Measurements from ENCODE around the gene TGOLN2.
"Not testable (repeated sequence)": the region's sequence is repeated elsewhere in the genome, so short reads cannot be mapped to it uniquely, and the experiment has no call there.

The TGOLN2 gene

DNA sequence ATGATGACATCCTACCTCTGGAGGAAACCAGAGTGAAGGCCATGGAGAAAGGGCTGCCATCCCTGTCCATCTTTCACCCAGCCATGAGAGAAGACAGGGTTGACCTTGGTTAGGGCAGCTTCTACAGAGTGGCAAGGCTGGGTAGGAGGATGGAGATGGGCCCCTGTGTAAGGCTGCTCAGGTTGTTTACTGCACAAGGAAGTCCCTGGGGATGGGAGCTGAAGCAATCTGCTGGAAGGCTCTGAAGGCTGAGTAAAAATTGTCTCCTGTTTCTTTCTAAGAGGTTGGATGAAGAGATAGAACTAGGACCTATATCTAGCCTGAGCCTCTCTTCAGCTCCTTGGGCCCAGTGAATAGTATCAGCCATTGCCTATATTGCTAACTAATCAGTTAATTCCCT lies 41.1 kb upstream of the TGOLN2 start:
- no peak overlapping the region for H3K4me3 ChIP-seq (ENCODE audit: low read depth, low read length)
- POLR2A ChIA-PET: interaction anchor here (1.1 to 1.5 kb wide), 2 partner anchors 15 to 170 kb away, joined by 3 to 12 read pairs; partner anchors contain the start of genes ELMOD3, MAT2A and RETSAT
- TF ChIP-seq, protein P1, sequence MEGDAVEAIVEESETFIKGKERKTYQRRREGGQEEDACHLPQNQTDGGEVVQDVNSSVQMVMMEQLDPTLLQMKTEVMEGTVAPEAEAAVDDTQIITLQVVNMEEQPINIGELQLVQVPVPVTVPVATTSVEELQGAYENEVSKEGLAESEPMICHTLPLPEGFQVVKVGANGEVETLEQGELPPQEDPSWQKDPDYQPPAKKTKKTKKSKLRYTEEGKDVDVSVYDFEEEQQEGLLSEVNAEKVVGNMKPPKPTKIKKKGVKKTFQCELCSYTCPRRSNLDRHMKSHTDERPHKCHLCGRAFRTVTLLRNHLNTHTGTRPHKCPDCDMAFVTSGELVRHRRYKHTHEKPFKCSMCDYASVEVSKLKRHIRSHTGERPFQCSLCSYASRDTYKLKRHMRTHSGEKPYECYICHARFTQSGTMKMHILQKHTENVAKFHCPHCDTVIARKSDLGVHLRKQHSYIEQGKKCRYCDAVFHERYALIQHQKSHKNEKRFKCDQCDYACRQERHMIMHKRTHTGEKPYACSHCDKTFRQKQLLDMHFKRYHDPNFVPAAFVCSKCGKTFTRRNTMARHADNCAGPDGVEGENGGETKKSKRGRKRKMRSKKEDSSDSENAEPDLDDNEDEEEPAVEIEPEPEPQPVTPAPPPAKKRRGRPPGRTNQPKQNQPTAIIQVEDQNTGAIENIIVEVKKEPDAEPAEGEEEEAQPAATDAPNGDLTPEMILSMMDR (IDR thresholded peaks at IDR 0.05; ENCODE audit: insufficient read depth, low read length, missing control alignments): no peak
- CTCF ChIA-PET: no interaction called here
- no peak for DNase-seq (ENCODE audit: low read depth, low spot score)

DNA sequence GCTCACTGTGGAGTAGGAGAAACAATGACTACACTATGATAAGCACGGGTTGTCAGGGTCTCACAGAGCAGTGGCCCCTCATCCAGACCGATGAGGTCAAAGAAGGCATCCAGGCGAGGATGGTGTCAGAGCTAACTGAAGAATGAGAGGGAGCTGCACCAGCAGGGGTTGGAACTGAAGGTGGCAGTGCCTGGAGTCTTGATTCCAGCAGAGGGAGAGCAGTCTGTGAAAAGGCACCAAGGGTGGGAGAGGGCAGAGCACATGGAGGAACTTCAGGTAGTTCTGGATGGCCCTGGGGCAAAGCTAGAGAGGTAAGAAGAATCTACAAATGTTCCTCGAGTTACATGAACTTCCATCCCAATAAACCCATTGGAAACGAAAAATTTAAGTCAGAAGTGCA lies 39.4 kb upstream of the TGOLN2 start:
- ChIA-PET CTCF (no interaction called here), POLR2A (no interaction called here)
- no peak for DNase-seq (ENCODE audit: low read depth, low spot score)
- H3K4me3 ChIP-seq (ENCODE audit: low read depth, low read length): no peak overlapping the region
- TF ChIP-seq, protein P1 (IDR thresholded peaks at IDR 0.05; ENCODE audit: insufficient read depth, low read length, missing control alignments): no peak

DNA sequence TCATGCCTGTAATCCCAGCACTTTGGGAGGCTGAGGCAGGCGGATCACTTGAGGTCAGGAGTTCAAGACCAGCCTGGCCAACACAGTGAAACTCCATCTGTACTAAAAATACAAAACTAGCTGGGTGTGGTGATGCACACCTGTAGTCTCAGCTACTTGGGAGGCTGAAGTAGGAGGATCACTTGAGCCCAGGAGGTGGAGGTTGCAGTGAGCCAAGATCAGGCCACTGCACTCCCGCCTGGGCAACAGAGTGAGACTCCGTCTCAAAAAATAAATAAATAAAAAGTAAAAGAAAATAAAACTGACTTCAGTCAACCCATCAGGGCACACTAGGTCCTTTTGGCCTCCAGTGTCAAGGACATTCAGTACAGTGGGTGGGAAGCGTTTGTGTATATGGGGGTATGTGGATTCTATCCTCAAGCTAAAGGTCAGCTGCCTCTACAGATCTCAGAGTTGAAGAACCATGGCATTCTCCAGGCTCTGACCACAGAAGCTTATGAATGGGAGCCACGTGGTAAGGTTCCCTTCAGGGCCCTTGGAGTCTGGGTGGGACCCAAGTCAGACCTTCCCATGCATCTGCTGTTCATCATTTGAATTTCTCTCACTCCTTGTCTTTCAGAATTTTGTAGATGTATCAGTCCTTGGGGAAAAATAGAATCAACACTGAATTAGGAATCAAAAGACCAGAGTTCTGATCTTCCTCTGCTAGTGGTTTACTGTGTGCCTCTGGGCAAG lies 35.0 kb upstream of the TGOLN2 start:
- DNase-seq (ENCODE audit: low read depth, low spot score); POLR2A ChIA-PET; H3K4me3 ChIP-seq (ENCODE audit: low read depth, low read length); CTCF ChIA-PET: not testable (repeated sequence)

- ChIA-PET POLR2A (no interaction called here), CTCF (interaction anchor here (1.1 to 2.2 kb wide), 4 partner anchors 13 to 195 kb away, joined by 3 to 9 read pairs (median 4); no protein-coding TSS in a partner anchor)
- TF ChIP-seq, protein P1 (IDR thresholded peaks at IDR 0.05; ENCODE audit: insufficient read depth, low read length, missing control alignments): no peak
- no peak for DNase-seq (ENCODE audit: low read depth, low spot score)
- no peak overlapping the region for H3K4me3 ChIP-seq (ENCODE audit: low read depth, low read length)
Measured at GRCh38 chr2:85357736-85358135, 29.9 kb upstream of the TGOLN2 start.

- DNase-seq (ENCODE audit: low read depth, low spot score): no peak
- TF ChIP-seq, protein P1 (IDR thresholded peaks at IDR 0.05; ENCODE audit: insufficient read depth, low read length, missing control alignments): no peak
- H3K4me3 ChIP-seq (ENCODE audit: low read depth, low read length): no peak overlapping the region
- CTCF ChIA-PET: interaction anchor here (1.0 to 3.7 kb wide), 4 partner anchors 8 to 281 kb away, joined by 3 to 19 read pairs (median 4); no protein-coding TSS in a partner anchor
- POLR2A ChIA-PET: no interaction called here
Measured at GRCh38 chr2:85356186-85356585, 28.4 kb upstream of the TGOLN2 start.

GRCh38 chr2:85355521-85355920 lies 27.7 kb upstream of the TGOLN2 start:
- POLR2A ChIA-PET: interaction anchor here (1.0 to 2.3 kb wide), 5 partner anchors 9 to 223 kb away, joined by 3 to 27 read pairs (median 9); partner anchors contain the start of genes MAT2A and TGOLN2
- CTCF ChIA-PET: interaction anchor here (1.2 to 3.7 kb wide), 6 partner anchors 9 to 282 kb away, joined by 3 to 19 read pairs (median 4); partner anchors contain the start of gene MAT2A
- DNase-seq (ENCODE audit: low read depth, low spot score): no peak
- peak overlapping the region; percentile 91 for H3K4me3 ChIP-seq (ENCODE audit: low read depth, low read length)
- TF ChIP-seq, protein P1 (IDR thresholded peaks at IDR 0.05; ENCODE audit: insufficient read depth, low read length, missing control alignments): no peak
